NCI-H2227 treated with DMSO at 0.1 percent for 48 hours (cell line): ENCODE measurements around the gene FNDC3B.

Experiments
- DNase-seq: peaks from one replicate; lab custom pipeline; 2025; lab: John Stamatoyannopoulos, UW

The FNDC3B gene

DNA sequence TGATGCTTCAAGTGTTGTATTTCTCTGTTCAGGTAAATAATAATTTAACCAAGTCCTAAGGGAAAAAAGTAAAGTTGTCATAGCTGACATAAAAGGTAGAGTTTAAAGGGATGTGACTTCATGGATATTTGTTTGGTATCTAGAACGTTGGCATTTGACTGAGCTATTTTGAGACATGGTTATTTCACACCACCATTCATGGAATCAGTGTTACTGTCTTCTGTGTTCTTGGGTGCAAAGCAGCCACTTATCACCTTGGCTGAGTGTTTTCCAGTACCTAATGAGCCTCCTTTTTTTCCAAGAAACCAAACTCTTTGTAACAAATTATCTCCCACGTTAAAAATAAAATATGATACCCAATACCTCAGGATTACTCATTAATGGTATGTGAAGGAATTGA lies 253.0 kb downstream of the FNDC3B start:
- no peak for DNase-seq

DNA sequence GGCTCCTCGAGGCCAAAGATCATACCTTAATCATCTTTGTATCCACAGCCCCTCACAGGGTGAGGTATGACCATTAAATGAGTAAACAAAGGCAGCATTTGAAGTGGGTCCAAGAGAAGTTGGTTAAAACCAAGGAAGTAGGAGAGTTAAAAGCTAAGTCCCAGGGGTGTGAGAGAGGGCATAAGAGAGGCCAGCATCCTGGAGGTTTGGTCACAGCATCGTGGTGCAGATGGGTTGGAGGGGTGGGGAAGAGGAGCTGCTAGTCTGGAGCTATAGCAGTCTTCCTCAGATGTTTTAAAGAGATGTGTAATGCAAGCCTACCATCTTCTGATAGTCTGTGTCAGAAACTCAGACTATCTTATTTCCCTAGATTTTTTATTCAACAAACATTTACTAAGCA lies 253.7 kb downstream of the FNDC3B start:
- DNase-seq: no peak

DNA sequence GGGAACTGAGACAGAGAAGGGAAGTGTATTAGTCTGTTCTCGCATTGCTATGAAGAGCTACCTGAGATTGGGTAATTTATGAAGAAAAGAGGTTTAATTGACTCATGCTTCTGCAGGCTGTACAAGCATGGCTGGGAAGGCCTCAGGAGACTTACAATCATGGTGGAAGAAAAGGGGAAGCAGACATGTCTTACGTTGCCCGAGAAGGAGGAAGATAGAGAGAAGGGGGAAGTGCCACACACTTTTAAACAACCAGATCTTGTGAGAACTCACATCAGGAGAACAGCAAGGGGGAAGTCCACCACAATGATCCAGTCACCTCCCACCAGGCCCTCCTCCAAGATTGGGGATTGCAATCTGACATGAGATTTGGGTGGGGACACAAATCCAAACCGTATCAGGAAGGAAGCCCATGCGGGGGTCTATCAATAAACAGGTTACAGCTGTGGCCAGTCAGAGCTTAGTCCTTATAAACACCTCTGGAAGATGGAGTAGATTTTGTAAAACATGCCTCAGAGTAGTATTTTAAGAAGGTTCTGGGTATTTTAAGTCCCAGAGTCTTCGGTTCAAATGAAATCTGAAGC lies 254.9 kb downstream of the FNDC3B start:
- DNase-seq: no peak

DNA sequence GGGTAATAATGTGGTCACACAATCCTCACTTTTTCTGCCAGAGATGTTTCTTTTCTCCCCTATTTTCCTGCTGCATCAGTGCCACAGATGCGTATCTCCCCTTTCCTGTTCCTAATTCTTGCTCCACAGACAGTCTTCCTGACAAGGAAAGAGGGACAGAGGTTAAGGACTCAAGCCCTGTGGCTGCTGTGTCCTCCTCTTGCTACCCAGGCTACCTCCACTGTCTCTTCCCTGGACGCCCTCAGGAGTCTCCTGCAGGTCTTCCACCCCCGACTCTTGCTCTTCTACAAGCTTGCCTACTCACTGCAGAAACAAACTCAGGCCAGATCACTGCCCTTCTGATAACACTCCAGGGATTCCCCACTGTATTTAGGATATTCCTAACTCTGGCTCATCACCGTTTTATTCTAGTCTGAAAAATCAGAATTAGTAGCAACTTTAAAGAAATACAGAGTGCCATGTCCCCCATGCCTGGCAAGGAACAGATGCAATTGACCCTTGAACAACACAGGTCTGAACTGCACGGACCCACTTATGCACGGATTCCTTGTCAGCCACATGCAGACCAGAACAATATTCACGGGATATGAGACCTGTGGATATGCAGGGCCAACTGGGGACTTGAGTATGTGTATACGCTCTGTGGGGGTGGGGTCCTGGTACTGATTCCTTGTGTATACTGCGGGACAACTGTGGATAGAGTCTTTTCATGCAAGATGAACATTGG lies 257.0 kb downstream of the FNDC3B start:
- DNase-seq: no peak

DNA sequence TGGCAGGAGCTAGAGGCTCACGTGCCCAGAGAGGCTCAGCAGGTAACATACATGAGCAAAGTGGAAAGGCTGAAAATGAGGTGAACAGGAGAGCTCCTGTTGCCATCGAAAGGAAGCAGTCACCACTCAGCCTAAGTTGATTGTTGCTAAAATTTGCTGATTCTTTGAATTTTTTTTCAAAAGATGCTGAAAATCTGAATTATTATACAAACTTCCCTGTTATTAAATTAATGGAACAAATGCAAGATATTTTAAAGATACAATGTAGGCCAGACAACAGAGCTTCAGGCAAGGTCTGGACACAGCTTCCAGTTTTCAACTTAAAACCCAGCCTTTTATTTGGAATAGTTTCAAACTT lies 257.6 kb downstream of the FNDC3B start:
- no peak for DNase-seq

DNA sequence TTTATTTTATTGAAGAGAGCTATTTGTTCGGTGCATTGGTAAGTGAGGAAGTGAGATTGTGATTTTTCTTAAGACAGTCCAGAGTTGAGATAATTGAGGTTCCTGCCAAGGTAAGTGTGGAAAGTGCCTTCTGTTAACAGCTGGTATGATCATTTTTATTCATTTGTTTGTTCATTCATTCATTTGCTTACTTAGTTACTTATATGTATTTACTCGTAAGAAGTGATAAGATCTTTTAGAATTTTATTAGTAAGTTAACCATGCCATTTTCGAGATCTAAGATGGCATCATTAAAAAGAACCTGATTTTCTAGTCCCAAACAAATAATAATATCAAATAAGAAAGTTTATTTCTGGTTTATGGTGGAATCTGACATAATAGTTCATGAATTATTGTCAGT lies 258.9 kb downstream of the FNDC3B start:
- DNase-seq: no peak

DNA sequence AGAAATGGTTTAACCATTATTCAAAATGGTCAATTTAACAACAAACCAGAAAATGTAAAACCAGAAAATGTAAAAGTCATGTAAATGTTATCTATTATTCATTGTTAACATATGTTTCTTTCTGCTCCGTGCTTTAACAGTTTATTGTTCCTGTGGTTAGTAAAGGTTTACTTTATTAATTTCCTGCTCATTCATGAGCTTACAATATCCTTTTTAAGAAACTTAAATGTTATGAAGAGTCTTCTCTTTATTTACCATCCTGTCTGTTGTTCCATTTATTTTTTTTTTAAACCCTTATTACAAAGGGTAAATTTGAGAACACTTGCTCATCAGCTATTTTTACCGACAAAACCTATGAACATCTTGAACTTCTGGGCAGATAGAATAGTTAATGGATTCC lies 260.8 kb downstream of the FNDC3B start:
- DNase-seq: no peak

DNA sequence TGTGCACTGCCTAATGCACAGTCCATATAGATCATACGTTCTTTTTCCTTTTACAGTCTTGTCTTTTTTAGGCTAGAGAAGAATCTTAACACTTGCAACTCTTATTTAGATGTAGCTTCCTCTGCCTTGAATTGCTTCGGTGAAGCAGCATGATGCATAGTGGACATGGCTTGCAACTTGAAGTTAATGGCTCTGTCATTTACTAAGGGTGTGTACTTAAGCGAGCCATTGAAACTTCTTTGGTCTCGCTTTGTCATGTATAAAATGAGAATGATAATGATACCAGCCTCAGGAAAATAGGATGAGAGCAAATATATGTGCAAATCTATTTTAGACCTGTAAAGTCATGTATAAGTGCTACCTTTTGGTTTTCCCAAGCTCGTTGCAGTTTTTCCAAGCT lies 261.5 kb downstream of the FNDC3B start:
- no peak for DNase-seq

DNA sequence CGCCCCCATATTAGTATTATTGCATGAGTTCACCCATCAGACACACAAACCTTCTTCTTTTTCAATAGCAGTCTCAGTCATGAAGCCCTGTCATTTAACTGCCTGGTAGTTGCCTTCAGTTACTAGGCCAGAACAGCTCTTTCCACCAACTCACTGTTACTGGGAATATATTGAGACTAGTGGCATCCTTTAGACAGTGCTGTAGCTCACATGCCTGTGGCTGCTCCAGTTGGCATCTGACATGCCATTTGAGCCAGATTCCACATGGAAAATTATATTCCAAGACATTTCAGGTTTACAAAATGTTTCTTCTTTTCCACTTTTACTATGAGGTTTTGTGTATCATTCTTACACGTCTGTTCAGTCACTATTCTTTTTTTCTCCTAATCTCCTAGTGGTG lies 262.8 kb downstream of the FNDC3B start:
- no peak for DNase-seq

DNA sequence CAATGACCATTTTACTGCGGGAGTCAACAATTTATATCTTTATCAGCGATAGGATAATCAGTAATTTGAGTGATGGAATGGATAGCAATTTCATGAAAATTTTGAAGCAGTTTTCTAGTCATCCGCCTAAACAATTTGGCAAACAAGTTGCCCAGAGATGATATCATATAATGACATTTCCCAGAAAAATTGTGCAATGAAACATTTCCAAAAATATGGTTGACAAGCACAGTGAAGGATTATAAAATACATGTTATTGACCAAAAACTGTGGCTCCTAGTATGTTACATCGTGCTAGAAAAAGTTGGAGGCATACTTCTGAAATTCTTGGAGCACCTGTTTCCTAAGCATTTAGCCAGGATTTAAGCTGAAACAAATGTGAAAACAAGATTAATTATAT lies 263.8 kb downstream of the FNDC3B start:
- no peak for DNase-seq

DNA sequence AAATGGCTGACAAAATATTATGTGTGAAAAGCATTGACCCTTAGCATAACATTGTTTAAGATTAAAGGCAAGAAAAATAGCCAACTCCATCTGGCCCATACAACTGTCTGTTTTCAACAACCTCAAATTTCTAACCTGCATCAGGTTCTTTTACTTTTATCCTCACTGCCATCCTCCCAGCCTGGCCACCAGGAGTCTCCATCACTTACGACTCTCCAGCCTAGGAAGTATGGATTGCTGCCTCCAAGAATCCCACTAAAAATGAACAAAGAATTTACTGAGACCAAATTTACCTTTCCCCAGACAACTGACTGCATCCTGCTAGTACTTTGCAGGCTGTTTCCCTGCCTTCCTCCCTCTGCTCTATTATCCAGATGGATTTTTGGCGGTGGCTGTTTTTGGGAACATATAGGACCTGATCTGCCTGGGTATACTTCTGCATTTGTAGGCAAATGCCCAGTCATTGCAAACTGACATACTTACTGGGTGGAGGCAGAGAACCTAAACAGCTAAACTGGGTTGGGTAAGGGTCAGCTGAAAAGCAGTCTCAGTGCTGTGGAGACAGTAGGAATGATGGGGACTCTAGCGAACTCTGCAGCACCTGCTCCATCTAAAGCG lies 264.7 kb downstream of the FNDC3B start:
- no peak for DNase-seq

DNA sequence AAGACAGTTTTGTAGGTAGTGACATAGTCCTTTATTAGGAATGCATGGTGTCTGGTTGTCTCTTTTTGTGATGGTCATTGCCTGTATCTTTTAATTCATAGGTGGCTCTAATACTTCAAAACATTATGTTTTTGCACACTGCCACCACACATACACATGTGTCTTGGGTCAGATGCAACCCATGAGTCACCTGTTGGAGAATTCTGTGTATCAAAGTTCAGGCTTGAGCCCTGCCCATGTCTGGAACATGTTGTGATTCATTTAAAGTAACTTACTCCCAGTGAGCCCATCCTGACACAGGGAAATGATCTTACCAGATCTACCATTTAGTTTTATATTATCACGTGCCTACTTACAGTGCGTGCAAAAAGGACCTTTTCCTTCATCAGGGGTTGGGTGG lies 266.2 kb downstream of the FNDC3B start:
- no peak for DNase-seq

DNA sequence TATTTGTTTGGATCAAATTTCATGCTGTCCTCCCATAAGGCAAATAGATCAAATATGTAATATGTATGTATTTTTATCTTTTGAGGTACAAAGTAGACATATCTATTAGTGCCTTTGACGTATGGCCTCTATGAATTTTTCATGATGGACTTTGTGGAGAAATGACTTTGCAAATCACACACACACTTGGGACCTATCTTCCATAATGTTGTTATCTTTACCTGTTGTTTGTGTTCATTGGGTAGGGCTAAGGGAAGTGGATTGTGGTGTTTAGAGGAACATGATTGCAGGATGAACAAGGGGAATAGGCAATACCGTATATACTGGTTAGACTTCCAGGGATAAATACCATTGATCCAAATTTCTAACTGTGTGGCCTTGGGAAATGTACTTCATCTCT lies 266.6 kb downstream of the FNDC3B start:
- no peak for DNase-seq

DNA sequence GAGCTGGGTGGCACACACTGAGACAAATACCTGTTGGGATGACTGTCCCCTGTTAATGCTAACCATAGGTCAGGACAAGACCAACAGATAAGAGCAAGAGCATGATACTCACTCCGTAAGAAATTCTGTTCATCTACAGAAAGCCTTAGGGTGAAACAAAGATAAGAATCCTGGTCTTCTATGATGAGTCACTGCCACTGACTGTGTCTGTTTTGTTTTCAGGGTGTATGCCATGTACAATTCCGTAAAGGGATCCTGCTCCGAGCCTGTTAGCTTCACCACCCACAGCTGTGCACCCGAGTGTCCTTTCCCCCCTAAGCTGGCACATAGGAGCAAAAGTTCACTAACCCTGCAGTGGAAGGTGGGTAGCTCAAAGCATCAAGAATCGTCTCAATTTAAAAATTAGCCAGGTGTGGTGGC lies 267.8 kb downstream of the FNDC3B start:
- DNase-seq: no peak

DNA sequence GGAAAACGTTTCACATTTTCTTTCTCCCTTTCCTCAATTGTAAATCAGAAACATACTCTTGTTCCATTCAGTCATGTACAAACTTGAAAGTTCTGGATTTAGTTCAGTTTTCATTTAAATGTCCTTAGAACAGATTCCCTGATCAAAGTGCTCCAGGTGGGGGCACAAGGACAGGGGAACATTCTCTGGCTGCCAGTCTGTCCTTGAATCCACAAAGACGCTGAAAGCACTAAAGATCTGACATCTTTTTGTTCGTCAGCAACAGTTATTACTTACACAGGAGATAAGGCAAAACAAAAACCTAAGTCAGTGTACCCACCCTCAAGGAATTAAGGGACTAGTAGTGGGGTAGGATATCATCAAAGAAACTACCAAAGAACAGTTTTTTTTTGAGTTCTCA lies 269.7 kb downstream of the FNDC3B start:
- no peak for DNase-seq

DNA sequence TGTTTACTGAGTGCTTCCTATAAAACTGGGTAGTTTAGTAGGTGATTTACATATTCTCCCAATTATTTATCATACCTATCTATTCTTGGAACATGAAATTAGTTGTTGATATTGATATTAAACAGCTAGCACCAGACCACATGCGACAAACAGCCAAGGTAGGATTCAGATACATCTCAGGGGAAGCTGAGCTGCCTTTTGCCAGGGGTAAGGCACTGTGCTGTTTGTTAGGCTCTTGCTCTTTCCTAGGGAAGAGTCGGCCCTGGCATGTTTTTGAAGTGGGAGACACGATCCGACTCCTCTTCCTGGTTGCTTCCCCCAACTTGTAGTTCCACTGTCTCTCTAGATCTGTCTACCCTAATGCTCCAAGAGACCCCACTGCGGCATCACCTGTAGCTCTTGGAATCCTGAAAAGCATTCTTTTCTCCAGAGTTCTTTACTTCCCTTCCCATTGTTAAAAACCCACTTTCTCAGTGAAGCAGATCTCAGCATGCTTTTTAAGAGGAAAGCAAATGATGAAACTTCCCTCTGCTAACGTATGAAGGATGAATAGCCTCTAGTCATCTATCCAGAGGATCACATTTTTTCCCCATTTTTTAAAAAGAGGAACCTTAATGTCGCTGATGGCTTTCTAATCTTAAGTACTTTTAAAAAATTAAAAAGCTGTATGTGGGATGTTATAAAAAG lies 270.5 kb downstream of the FNDC3B start:
- no peak for DNase-seq

DNA sequence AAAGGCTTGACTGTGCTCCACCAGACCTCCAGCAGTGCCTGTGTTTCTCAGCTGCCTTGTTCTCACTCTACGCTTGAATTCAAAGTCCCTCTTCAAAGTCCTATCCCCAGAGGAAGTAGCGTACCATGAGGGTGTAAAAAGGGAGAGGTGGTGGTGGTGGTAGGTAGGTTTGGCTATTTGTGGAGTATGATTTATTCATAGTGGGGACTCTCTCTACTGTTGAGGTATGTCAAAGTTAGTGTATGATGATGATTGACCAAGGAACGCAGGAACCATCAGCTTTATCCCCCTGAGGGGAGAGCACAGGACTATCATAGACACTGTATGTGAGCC lies 271.0 kb downstream of the FNDC3B start:
- no peak for DNase-seq

DNA sequence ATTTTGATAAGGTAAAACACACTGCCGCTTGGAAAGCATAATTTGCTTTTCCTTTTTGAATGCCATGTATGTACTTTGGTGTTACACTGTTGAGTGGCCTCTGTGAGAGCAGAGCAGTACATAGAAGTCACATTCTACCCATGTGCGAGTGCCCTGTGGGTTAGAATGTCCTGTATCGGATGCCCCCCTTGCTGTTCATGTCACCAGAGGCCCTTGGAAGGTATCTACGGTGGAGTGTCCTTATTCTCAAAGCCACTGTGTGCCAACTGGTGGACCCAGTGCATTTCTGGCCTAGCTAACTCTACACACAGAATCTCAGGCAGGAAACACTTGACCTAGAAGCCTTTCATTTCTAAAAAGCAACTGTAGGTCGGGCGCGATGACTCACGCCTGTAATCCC lies 271.8 kb downstream of the FNDC3B start:
- DNase-seq: no peak

DNA sequence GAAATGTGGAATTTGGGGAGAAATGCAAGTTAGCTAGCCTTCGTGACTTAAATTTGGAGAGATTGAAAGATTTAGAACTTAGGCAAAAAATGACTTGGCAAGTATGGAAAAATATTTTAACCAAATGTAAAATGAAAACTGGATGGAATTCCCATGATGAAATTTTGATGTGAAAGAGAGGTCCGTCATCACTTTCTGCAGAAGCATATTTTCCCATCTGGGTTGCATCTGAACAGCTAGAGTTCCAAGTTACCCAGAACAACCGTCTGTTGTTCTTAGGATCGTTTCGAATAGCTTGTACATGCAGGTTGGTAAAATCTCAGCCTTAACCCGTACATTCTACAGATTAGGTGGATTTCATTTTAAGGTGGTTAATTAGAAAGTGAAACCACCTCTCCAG lies 272.6 kb downstream of the FNDC3B start:
- no peak for DNase-seq

DNA sequence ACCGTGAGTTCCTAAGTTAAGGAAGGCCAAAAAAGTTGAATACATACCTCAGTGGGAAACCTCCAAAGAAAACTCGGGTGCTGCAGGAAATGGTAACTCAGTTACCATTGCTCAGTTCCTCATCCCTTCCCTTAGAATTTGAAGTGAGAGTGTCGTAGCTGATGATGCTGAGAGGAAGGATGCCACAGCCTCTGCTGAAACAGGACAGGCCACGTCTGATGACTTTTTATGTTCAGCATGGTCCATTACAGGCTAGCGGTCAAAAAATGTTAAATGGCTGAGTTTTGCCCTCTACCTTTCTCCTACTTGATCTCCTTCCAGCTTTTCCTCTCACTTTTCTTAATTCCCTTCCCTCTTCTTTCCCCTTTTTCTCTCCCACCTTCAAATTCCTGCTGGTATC lies 273.3 kb downstream of the FNDC3B start:
- DNase-seq: no peak

DNA sequence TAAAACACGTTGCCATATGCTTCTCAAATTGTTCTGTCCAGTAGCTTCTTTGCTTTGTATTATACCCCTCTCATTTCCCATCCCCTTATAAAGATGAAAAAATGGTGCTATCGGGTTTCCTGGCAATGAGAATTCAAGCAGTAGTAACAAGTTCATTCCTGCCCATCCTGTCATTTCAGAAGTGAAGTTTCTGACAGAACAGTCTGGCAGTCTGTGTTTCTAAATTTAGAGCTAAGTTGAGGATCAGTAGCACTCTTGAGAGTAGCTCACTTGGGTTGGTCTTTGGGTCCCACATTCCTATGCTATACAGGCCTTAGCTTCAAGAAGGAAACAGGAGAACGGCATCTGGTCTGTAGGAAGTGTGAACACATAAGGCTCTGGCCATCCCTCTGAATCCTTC lies 274.3 kb downstream of the FNDC3B start:
- DNase-seq: no peak

DNA sequence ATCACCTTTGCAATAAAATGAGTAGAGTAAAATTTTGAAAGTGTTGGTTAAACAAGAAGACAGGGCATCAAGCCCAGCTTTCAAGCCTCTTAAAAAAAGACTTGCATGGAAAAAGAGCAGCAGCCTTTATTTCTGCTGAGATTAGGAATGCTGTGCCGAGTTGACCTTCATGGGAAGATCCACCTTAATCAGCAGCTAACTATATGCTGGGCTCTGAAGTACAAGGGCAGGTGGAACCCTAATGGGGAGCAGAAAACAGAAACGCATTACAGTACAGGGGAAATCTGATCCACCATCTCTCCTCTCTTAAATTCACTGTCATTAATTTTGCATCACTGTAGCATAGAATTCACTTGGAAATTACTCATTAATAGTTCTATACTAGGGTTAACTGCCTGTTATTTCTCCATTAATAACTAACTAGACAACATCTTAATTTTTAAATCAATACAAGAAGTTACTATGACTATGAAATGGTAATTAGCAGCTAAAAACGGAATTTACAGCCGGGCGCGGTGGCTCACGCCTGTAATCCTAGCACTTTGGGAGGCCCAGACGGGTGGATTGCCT lies 275.3 kb downstream of the FNDC3B start:
- DNase-seq: no peak
